GM21529 (cell line): ENCODE measurements around the gene FREY1.

Experiments
- ATAC-seq: cut with Tn5 transposase; IDR thresholded peaks from one replicate; pipeline ENCODE4 v1.9.1; 2021; ENCODE audit not compliant: unreplicated experiment

Gene FREY1

GRCh38 chr11:45906965-45907611 is at the start of gene FREY1:
Gene FREY1 (minus strand): TSS chr11:45907271. CDS start chr11:45907245, 26 bp downstream.
- ATAC-seq, result no peak

GRCh38 chr11:45949992-45950407 is 42.9 kb upstream of the FREY1 start:
- ATAC-seq, result no peak

GRCh38 chr11:45948356-45948755 is 41.3 kb upstream of the FREY1 start:
- no peak for ATAC-seq

DNA sequence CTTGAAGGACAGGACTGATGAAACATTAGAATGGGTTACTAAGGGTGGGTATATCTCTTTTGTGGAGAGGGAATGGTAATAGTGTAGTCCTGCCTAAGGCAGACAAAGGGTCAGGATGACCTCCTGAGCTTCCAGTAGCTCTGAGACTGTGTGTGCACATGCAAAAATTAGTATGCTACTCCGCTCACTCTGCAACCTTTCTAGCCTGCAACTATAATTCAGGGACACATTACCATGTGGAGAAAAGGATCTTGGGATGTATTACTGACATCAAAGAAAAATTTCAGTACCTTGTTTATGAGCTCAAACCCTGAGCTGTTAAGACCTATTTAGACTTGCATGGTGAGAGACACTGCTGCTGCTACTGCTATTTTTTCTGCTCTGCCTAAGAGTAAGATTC is 40.8 kb upstream of the FREY1 start:
- ATAC-seq, result no peak

DNA sequence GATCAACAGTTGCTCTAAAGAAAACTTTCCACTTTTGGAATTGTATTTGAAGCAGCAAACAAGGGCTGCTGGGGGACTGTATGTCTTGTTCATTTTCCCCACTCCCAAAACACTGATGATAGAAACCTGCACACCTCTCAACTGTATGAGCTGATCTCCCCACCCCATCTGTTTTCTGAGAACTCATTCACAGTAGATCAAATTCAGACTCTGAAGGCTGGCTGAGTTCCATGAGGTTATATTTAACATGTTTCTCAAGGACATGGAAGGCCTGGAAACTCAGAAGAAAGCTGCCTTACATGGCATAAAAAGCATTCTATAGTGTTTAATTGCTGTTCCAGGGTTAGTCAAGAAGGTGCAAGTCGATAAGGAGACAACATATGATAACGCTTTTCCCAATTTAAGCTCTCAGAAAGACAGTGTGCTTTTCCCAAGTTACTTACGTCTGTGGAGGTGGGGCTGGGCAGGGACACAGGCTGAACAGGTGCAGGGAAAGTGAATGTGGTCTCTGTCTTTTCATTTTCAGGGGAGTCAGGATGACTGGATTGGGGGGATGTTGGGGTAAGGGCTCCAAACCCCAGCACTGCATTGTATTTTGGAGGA is 38.4 kb upstream of the FREY1 start:
- ATAC-seq, result no peak

DNA sequence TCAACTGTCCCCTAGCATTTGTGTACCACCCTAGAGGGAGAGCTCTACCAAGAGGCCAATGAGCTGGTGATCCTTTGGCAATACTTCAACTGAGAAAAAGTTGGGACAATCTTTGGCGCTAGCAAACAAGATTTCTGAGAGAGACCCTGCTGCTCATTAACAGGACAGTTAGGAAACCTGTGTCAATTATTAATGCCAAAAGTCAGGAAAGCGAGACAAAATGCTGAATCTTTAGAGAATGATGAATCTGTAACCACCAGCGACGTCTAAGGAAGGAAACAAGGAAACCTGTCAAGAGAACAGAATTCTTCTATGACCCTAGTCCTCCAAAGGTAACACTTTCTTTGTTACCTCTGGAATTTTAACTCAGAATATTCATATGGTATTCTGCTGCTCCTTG is 35.3 kb upstream of the FREY1 start:
- ATAC-seq, result no peak

DNA sequence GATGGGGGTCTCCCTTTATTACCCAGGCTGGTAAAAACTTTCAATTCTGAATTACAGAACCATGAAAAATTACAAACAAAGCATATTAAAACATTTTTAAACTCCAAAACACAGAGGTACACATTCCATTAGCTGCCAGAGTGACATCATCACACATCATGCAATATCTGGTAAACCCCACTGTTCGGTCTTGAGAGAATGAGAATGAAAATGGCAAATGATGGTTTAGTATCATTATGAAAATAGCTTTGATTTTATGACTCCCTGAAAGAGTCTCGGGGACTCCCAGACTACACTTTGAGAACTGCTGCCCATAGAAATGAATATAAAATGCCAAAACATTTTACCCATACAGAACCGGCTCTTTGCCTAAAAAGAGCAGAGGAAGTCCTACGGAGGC is 34.2 kb upstream of the FREY1 start:
- no peak for ATAC-seq

GRCh38 chr11:45939836-45940235 is 32.8 kb upstream of the FREY1 start:
- no peak for ATAC-seq

- ATAC-seq, result no peak
These were observed 30.8 kb upstream of the FREY1 start for GRCh38 chr11:45937916-45938315.

GRCh38 chr11:45936511-45937054 is 29.5 kb upstream of the FREY1 start:
- no peak for ATAC-seq

GRCh38 chr11:45935349-45936064 is 28.4 kb upstream of the FREY1 start:
- no peak for ATAC-seq

- ATAC-seq, result no peak
These were observed 27.7 kb upstream of the FREY1 start for GRCh38 chr11:45934580-45935318.

GRCh38 chr11:45933846-45934579 is 26.9 kb upstream of the FREY1 start:
- no peak for ATAC-seq

DNA sequence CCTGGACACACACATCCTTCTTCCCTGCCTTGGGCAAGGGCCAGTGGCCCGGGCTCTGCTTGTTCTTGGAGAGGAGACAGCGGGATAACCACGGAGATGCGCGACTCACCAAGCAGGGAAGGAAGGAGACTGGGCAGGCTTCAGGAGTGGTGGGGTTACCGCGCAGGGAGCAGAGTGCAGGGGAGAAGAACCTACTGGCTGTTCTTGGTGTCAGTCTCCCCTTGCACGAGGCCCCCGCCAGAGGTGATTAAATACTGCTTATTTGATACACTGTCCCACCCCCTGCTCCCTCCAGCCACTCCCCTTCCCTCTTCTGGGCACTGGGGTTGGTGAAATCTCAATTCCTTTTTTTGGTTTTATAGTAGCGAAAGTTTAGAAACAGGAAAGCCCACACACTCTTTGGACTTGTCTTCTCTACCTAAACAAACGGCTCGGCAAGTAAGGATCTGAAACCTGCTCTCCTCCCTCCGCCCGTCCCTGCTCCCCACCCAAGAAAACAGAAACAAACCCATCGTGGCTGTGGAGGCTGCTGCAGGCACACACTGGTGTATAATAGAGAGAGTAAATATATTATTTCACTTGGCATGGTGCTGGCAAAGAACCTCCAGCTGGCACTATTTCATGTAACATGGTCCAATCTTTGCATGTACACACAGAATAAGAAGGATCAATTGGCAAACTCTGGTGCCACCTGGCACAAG is 26.2 kb upstream of the FREY1 start:
- ATAC-seq, result peak; percentile 33

GRCh38 chr11:45932217-45932616 is 25.1 kb upstream of the FREY1 start:
- ATAC-seq, result no peak

- ATAC-seq, result no peak
These were observed 24.7 kb upstream of the FREY1 start for GRCh38 chr11:45931739-45932138.

GRCh38 chr11:45930951-45931570 is 24.0 kb upstream of the FREY1 start:
- ATAC-seq, result no peak

DNA sequence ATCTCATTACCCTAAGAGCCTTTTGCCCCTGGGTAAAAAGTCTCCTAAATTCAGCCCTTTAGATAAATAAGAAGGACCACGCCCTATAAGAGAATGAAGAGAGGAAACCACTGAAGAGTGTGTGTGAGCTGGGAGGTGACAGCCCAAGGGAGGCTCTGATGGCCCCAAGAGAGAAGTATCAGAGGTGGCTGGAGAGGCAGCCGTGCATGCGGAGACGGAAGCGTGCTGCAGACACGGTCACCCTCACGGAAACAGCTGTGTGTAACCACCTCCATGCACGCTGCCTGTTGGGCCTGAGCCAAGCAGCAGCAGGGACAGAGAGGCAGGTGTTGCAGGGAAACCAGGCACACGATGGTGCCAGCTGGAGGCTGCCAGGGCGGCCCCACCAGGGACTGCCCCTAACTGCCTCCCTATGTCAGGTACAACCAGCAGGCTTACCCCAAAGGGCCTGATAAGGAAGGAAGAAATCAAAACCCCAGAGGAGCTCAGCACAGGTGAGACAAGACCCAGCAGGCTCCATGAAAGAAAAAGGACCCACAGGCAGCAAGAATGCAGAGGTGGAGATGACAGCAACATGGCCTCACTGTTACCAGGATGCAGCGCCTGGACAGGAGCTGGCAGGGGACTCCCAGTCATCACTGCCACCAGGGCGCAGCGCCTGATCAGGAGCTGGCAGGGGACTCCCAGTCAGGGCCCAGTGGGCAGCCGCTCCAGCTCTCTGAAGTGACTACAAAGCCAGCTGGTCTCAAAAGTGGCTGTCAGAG is 23.1 kb upstream of the FREY1 start:
- peak; percentile 94 for ATAC-seq

- peak; percentile 9 for ATAC-seq
These were observed 22.5 kb upstream of the FREY1 start for GRCh38 chr11:45929486-45930030.
